Dedifferentiated amniotic fluid mesenchymal stem cell (primary cell): ENCODE measurements around the gene APOBEC3B.
A peak's percentile ranks its signal among the peaks of the same experiment; 100 is the strongest.
"Not testable (repeated sequence)": the region's sequence is repeated elsewhere in the genome, so short reads cannot be mapped to it uniquely, and the experiment has no call there.

Experiments
- DNase-seq: peaks from one replicate; pipeline ENCODE4 v3.0.0-alpha.2; 2016; ENCODE audit errors: extremely low spot score

Gene APOBEC3B

DNA sequence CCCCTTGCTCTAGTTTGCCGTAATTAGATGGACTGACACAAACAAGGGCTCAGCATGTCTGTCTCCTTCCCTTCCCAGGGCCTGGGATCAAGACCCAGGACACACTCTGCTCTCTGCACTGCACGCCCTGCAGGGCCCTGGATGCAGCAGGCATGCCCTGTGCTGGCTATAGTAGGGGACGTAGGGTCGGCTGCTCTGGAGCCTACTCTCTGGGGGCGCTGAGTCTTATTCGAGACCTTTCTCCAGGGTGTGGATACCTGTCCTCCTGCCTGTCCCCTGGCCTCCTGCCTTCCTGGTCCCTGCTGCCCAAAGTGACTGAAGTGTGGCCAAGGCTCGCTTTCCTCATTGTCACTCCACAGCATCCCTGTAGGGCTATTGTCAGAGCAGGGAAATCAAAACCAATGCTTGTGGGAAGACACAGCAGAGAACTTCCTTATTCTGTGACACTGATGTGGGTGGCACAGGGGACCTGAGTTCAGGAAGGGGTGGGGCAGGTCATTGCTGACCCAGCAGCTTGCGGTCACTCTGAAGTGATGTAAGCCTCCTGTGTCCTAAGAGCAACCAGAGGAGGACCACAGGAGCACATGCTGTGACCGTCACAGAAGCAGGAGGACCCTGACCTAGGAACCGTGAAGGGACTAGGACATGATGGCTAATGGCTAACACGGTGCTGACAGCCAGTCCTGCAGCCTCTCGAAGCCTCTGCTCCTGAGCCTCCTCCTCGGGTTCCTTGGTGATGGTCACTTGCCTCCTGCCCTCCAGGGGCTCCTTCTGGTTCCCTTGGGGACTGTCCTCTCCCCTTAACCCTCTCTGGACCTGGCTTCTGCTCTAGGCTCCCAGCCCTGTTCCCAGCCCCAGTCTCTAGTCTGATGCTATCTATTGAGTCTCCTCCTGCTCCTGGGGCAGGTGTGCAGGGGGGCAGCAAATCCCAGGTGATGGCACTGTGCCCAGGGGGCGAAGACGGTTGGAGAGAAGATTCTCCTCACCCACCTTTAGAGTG, 14.4 kb upstream of the APOBEC3B start:
- DNase-seq, result no peak

- no peak for DNase-seq
Observed at GRCh38 chr22:38968801-38969200, 13.3 kb upstream of the APOBEC3B start.

GRCh38 chr22:38970551-38970950, 11.6 kb upstream of the APOBEC3B start:
- DNase-seq, result no peak

- no peak for DNase-seq
Observed at GRCh38 chr22:38971202-38971601, 10.9 kb upstream of the APOBEC3B start.

DNA sequence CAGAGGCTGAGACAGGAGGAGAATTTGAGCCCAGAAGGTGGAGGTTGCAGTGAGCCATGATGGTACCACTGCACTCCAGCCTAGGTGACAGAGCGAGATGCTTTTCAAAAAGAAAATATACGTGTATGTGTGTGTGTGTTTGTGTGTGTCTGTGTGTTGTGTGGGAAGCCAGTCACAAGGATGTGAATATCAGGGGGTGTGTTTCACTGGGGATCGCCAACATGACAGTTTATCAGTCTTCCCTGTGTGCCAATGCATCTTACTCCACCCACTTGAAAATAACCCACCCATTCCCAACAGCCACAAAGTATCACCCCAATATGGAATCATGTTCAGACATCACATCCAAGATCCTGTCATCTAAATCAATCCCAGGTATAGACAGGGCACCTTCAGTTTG, 10.4 kb upstream of the APOBEC3B start:
- DNase-seq, result no peak

- no peak for DNase-seq
Observed at GRCh38 chr22:38972558-38972957, 9.6 kb upstream of the APOBEC3B start.

- peak; percentile 27 for DNase-seq
Observed at GRCh38 chr22:38973289-38974169, 8.6 kb upstream of the APOBEC3B start.

DNA sequence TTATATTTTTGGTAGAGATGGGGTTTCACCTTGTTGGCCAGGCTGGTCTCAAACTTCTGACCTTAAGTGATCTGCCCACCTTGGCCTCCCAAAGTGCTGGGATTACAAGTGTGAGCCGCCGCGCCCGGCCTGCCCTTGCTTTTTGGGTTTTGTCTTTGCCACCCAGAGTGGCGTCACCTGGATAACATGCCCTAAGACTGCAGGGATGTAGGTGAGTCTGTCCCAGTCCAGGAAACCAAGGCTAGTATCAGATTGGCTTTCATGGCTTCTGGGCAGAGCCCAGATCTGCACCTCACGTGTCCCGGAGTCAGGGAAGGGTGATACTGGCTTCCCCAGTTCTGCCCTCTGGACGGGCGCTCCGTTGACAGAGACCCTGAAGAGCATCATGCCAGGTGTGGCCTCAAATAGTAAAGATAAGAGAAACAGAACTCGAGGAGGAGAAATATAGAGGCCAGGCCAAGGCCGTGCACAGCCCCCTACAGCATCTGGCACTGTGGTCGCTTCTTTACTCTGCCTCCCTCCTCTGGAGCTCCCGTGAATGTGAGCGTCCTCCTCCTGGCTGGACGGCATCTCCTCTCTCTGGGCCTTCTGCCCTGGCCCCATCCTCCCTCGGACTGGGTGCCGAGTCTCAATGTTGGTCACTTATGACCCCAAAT, 7.8 kb upstream of the APOBEC3B start:
- DNase-seq, result no peak

DNA sequence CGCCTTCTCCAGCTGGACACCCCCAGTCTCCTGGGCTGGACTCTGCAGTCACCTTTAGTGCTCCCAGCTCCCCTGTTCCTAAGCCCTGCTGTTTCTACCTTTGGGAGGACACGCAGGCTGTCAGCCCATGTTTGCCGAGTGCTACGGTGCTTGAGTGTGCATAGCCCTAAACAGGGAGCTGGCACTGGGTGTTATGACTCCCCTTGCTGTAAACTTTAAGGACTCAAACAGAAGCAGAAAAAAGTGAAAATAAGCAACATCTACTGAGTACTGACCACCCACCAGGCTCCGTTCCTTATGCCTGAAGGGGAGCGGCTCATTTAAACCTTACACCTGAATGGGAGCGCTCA, 7.3 kb upstream of the APOBEC3B start:
- DNase-seq, result no peak

- not testable (repeated sequence) for DNase-seq
Observed at GRCh38 chr22:38977289-38977688, 4.9 kb upstream of the APOBEC3B start.

- not testable (repeated sequence) for DNase-seq
Observed at GRCh38 chr22:38980587-38980986, 1.6 kb upstream of the APOBEC3B start.

DNA sequence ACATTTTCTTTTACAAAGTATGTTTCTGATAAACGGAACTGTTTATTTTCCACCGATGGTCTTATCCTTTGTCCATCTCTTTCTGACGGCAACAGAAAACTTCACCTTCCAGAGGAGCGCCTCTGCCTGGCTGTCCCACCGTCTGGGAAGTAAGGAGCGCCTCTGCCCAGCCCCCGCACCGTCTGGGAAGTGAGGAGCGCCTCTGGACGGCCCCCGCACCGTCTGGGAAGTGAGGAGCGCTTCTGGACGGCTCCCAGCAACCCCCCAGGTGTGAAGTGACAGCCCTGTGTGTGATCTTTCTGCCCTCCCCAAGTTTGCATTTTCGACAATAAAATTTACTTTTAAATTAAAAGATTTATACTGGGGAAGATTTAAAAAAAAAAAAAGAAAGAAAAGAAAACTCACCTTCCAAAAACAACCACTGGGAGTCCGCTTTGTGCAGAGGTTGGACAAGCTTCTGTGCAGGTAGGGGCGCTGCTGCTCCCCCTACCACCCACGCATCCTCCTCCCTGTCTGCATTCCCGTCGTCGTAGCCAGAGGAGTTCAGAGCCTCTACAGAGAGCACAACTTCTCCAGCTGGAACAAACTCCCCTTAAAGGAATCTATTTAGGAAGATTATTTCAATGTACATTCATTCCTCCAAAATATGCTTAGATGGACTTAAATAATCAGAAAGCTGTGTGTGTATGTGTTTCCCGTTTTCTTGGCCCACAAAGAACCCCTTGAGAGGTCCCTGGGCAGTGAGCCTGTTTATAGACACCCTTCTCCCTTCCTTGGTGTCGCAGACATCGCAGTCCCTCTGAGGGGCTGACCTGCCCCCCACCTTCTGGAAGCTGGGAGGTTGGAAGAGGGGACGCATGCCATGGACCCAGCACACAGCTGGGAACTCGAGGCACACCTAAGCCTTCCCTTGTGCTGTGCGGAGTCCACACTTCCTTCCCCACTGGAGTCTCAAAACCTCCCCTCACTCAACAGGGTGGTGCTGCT, 849 bp upstream of the APOBEC3B start:
- DNase-seq, result no peak

- DNase-seq, result no peak
Observed at GRCh38 chr22:38984224-38984623, 2.1 kb downstream of the APOBEC3B start.

DNA sequence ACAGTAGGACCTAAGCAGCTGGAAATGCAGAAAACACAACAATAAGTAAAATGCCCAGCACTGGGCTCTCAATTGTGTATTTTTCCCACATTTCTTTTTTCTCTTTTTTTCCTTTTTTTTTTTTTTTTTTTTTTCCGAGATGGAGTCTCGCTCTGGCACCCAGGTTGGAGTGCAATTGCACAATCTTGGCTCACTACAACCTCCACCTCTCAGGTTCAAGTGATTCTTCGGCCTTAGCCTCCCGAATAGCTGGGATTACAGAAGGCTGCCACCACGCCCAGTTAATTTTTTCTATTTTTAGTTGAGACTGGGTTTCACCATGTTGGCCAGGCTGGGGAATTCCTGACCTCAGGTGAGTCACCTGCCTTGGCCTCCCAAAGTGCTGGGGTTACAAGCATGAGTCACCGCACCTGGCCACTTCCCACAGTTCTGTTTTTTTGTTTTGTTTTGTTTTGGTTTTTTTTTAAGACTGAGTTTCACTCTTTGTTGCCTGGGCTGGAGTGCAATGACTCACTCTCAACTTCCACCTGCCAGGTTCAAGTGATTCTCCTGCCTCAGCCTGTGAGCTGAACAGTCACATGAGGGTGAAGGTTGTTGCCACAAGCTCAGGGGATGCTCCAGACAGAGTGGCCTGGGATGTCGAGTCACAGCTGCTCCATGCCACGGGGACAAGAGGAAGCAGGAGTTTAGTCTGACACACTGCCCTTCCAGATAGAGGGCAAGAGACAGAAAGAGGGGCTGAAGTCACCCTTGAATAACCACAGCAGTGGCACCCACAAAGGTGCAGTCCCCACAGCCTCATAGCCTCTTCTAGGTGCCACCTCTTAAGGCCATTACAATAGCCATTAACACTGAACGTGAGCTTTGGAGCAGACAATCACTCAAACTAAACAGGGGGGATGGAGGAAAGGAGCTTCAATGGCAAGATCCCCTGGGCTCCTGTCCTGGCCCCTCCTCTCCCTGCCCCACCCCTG, 2.9 kb downstream of the APOBEC3B start:
- DNase-seq, result not testable (repeated sequence)

DNA sequence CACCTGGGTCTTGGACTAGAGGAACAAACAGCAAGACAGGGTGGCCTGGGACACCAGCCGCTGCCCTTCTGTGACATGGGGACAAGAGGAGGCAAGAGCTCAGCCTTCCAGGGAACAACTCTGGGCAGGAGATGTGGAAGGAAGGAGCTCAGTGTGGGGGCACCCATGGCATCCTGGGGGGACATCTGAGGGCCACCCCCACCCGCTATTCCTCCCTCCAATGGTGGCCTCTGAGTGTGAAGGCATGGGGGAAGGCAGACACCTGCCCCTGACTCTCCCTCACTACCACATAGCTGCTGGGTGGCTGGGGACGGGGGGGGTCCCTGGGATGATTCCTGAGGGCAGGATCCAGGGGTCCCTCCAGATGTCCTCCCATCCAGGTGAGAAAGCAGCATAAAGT, 4.5 kb downstream of the APOBEC3B start:
- no peak for DNase-seq

DNA sequence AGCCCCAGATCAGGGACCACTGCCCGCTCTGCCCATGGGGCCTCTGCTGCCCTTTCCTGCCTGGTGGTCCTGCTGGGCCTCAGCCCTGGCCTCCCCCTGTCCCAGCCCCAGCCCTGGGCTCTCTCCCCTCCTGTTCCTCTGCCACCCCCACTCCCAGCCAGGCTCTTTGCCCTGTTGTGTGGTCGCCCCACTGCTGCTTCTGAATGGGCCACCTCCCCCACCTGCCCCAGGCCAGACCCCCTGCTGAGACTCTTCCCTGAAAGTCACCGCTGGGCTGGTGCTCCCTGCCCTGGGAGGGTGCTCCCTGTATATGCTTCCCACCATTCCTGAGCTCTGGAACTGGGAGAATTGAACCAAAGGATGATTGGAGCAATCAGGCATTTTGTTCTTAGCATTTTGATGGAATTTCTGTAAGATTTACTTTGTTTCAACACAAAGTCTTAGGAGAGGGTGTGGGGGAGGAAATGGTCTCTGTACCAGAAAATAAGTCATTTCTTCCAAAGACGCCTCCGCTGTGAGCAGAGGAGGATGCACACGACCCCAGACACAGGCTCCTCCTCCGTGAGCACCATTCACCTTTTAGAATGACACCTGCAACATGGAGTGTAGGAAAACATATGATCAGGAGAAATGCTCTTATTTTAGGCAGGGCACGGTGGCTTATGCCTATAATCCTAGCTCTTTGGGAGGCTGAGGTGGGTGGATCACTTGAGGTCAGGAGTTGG, 5.2 kb downstream of the APOBEC3B start:
- DNase-seq, result no peak

GRCh38 chr22:38989466-38989865, 7.3 kb downstream of the APOBEC3B start:
- no peak for DNase-seq

GRCh38 chr22:38992871-38993371, 10.8 kb downstream of the APOBEC3B start:
- DNase-seq, result not testable (repeated sequence)

DNA sequence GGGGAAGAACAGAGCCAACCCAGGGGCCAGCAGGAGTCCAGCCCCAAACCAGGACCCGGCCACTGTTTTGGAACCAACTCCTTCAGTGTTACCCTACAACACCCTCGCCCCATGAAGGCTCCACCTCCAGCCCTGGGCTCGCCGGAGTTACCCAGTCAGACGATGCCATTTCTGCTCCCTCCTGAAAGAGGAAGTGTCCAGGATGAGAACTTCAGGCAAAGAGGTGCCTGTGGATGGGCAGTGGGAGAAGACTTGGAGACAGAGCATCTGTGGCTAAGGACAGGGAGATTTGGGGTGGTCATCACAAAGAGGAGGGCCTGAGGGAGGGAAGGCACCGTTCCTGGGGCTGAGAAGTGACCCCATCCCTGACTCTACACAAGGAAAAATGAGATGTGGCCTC, 14.0 kb downstream of the APOBEC3B start:
- DNase-seq, result no peak
